Measurements from ENCODE around the gene SLC38A3. TPM values are rescaled to one million over a fixed set of nuclear protein-coding genes. Genes with fewer than 3 reads are reported as not detected.

Gene SLC38A3
- polyA plus RNA-seq, 1 experiment = 0.22 TPM

GRCh38 chr3:50221411-50222168 is 16.5 kb downstream of the SLC38A3 start:
- POLR2A ChIA-PET = no interaction called here
- Histone ChIP-seq H3K27me3 (ENCODE audit: control insufficient read depth, insufficient read depth, low read length) (peaks cover 9% of the 10 kb centered on the region), H3K36me3 (ENCODE audit: control insufficient read depth, insufficient read depth, low read length) (no peaks in the 10 kb centered on the region), H3K4me3 (ENCODE audit: low read depth, low read length) (no peak overlapping the region)
- DNase-seq (ENCODE audit: low read depth) = no peak
- TF ChIP-seq, protein P1, sequence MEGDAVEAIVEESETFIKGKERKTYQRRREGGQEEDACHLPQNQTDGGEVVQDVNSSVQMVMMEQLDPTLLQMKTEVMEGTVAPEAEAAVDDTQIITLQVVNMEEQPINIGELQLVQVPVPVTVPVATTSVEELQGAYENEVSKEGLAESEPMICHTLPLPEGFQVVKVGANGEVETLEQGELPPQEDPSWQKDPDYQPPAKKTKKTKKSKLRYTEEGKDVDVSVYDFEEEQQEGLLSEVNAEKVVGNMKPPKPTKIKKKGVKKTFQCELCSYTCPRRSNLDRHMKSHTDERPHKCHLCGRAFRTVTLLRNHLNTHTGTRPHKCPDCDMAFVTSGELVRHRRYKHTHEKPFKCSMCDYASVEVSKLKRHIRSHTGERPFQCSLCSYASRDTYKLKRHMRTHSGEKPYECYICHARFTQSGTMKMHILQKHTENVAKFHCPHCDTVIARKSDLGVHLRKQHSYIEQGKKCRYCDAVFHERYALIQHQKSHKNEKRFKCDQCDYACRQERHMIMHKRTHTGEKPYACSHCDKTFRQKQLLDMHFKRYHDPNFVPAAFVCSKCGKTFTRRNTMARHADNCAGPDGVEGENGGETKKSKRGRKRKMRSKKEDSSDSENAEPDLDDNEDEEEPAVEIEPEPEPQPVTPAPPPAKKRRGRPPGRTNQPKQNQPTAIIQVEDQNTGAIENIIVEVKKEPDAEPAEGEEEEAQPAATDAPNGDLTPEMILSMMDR (IDR thresholded peaks at IDR 0.05; ENCODE audit: insufficient read depth, low read depth, low read length) = no peak
- CTCF ChIA-PET = interaction anchor here (0.6 to 17.7 kb wide), 6 partner anchors 10 to 101 kb away, joined by 3 to 378 read pairs (median 5); partner anchors contain the start of gene GNAT1

GRCh38 chr3:50222169-50222528 is 17.1 kb downstream of the SLC38A3 start:
- Histone ChIP-seq H3K4me3 (ENCODE audit: low read depth, low read length) (no peak overlapping the region), H3K27me3 (ENCODE audit: control insufficient read depth, insufficient read depth, low read length) (peaks cover 9% of the 10 kb centered on the region), H3K36me3 (ENCODE audit: control insufficient read depth, insufficient read depth, low read length) (no peaks in the 10 kb centered on the region)
- ChIA-PET CTCF (interaction anchor here (1.0 to 17.7 kb wide), 2 partner anchors 25 to 30 kb away, joined by 3 to 378 read pairs; partner anchors contain the start of gene GNAT1), POLR2A (no interaction called here)
- no peak for DNase-seq (ENCODE audit: low read depth)
- TF ChIP-seq, protein P1 (IDR thresholded peaks at IDR 0.05; ENCODE audit: insufficient read depth, low read depth, low read length) = no peak

GRCh38 chr3:50224639-50225038 is 19.6 kb downstream of the SLC38A3 start:
- CTCF ChIA-PET = interaction anchor here (1.3 to 17.7 kb wide), 8 partner anchors 9 to 103 kb away, joined by 4 to 378 read pairs (median 32); partner anchors contain the start of genes GNAT1 and SEMA3B
- TF ChIP-seq, protein P1 (IDR thresholded peaks at IDR 0.05; ENCODE audit: insufficient read depth, low read depth, low read length) = no peak
- H3K27me3 ChIP-seq (ENCODE audit: control insufficient read depth, insufficient read depth, low read length) = peaks cover 7% of the 10 kb centered on the region
- H3K4me3 ChIP-seq (ENCODE audit: low read depth, low read length) = no peak overlapping the region
- H3K36me3 ChIP-seq (ENCODE audit: control insufficient read depth, insufficient read depth, low read length) = no peaks in the 10 kb centered on the region
- no peak for DNase-seq (ENCODE audit: low read depth)
- POLR2A ChIA-PET = no interaction called here

DNA sequence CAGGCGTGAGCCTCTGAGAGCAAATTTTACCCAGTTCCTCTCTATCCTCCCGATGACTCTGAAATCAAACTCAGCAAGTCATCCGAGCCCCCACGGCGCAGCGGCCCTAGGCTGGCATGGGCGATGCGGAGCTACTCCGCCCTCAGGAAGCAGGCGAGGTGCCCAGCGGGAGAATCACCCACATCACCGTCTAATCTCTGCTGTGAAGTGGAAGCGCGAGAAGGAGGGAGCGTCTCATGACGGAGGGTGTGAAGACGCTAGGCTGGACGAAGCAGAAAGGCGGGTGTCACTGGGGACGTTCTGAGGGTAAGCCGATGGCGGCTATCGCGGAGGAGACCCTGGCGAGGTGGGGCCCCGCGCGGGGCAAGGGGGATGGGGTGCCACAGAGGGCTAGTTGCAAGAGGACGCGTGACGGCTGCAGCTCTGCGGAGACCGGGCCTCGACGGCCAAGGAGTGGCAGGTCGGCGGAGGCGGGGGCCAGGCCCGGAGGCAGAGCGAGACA is 21.9 kb downstream of the SLC38A3 start:
- Histone ChIP-seq H3K36me3 (ENCODE audit: control insufficient read depth, insufficient read depth, low read length) (no peaks in the 10 kb centered on the region), H3K27me3 (ENCODE audit: control insufficient read depth, insufficient read depth, low read length) (peaks cover 7% of the 10 kb centered on the region), H3K4me3 (ENCODE audit: low read depth, low read length) (peak overlapping the region; percentile 83)
- ChIA-PET POLR2A (interaction anchor here (0.6 to 0.7 kb wide), 3 partner anchors 46 to 690 kb away, joined by 5 to 12 read pairs (median 6); no protein-coding TSS in a partner anchor), CTCF (interaction anchor here (0.6 to 17.7 kb wide), 34 partner anchors 9 to 110 kb away, joined by 3 to 378 read pairs (median 6); partner anchors contain the start of genes GNAI2, GNAT1, HYAL3 and LSMEM2)
- no peak for DNase-seq (ENCODE audit: low read depth)
- TF ChIP-seq, protein P1 (IDR thresholded peaks at IDR 0.05; ENCODE audit: insufficient read depth, low read depth, low read length) = no peak

All from BJ (cell line).